HG03432 (cell line): Measurements from ENCODE around the gene THSD7B.
"Not testable (repeated sequence)": the region's sequence is repeated elsewhere in the genome, so short reads cannot be mapped to it uniquely, and the experiment has no call there.

Experiments
- ATAC-seq: cut with Tn5 transposase; IDR thresholded peaks from one replicate; pipeline ENCODE4 v1.9.1; 2021; ENCODE audit warnings: mild to moderate bottlenecking, moderate library complexity; ENCODE audit not compliant: unreplicated experiment

Gene THSD7B

GRCh38 chr2:137521653-137522619 is 756.6 kb downstream of the THSD7B start:
- no peak for ATAC-seq

- no peak for ATAC-seq
Observed at GRCh38 chr2:137522620-137523011, 757.3 kb downstream of the THSD7B start.

GRCh38 chr2:137523931-137524330 is 758.6 kb downstream of the THSD7B start:
- no peak for ATAC-seq

GRCh38 chr2:137525132-137525531 is 759.8 kb downstream of the THSD7B start:
- ATAC-seq, result no peak

- ATAC-seq, result no peak
Observed at GRCh38 chr2:137525641-137526190, 760.4 kb downstream of the THSD7B start.

- peak; percentile 69 for ATAC-seq
Observed at GRCh38 chr2:137535897-137536296, 770.6 kb downstream of the THSD7B start.

GRCh38 chr2:137539336-137539735 is 774.0 kb downstream of the THSD7B start:
- ATAC-seq, result no peak

- no peak for ATAC-seq
Observed at GRCh38 chr2:137547842-137548241, 782.5 kb downstream of the THSD7B start.

- ATAC-seq, result no peak
Observed at GRCh38 chr2:137566387-137566786, 801.0 kb downstream of the THSD7B start.

- no peak for ATAC-seq
Observed at GRCh38 chr2:137570484-137570883, 805.1 kb downstream of the THSD7B start.

GRCh38 chr2:137587834-137588233 is 822.5 kb downstream of the THSD7B start:
- not testable (repeated sequence) for ATAC-seq

GRCh38 chr2:137588578-137588977 is 823.2 kb downstream of the THSD7B start:
- ATAC-seq, result not testable (repeated sequence)

- no peak for ATAC-seq
Observed at GRCh38 chr2:137590102-137590501, 824.8 kb downstream of the THSD7B start.

GRCh38 chr2:137607722-137608318 is 842.5 kb downstream of the THSD7B start:
- ATAC-seq, result no peak

- ATAC-seq, result no peak
Observed at GRCh38 chr2:137638932-137639331, 873.6 kb downstream of the THSD7B start.

- no peak for ATAC-seq
Observed at GRCh38 chr2:137644731-137645130, 879.4 kb downstream of the THSD7B start.

GRCh38 chr2:137654046-137654445 is 888.7 kb downstream of the THSD7B start:
- ATAC-seq, result no peak

- ATAC-seq, result no peak
Observed at GRCh38 chr2:137655814-137656213, 890.5 kb downstream of the THSD7B start.

GRCh38 chr2:137658433-137658832 is 893.1 kb downstream of the THSD7B start:
- ATAC-seq, result no peak

GRCh38 chr2:137659616-137660015 is 894.3 kb downstream of the THSD7B start:
- ATAC-seq, result no peak

GRCh38 chr2:137670111-137670510 is 904.8 kb downstream of the THSD7B start:
- ATAC-seq, result no peak
